H1 (cell line): ENCODE results near the gene CYTH1. TPM values are rescaled to one million over a fixed set of nuclear protein-coding genes. Genes with fewer than 3 reads are reported as not detected.
"Not testable (repeated sequence)": the region's sequence is repeated elsewhere in the genome, so short reads cannot be mapped to it uniquely, and the experiment has no call there.

Experiments used
- CTCF ChIA-PET: fragments of 300-600 bp; sonication (Branson Sonifier 250); formaldehyde crosslinking; loops from one replicate; lab custom pipeline; 2021; ENCODE audit not compliant: partially characterized antibody; lab: Charles Lee
- POLR2A ChIA-PET: fragments of 300-600 bp; sonication (Branson Sonifier 250); formaldehyde crosslinking; loops from one replicate; lab custom pipeline; 2021; ENCODE audit warnings: inconsistent platforms; ENCODE audit not compliant: partially characterized antibody; lab: Charles Lee
- DNase-seq, 2 experiments: peaks; one replicate each; pipeline versions ENCODE4 v3.0.0 to v3.0.0-alpha.2; 2010 to 2022; ENCODE audit warnings: low spot score in 2 of 2, low read depth in 1 of 2, mixed read lengths in 1 of 2
- FAIRE-seq: peaks from 2 replicates; lab custom pipeline; 2011; peaks lifted over from hg19 to GRCh38; lab: Jason Lieb, UNC
- H2AFZ ChIP-seq: 2 replicates; pipeline ENCODE4 v1.8.1; 2012; ENCODE audit warnings: low read length, inconsistent platforms
- H2AK5ac ChIP-seq: 2 replicates; pipeline ENCODE4 v1.6.1; 2013; ENCODE audit warnings: low read depth, low read length
- H2BK120ac ChIP-seq: replicated peaks from 2 replicates; pipeline ENCODE3; 2013; ENCODE audit warnings: low read depth, low read length, inconsistent platforms
- H2BK12ac ChIP-seq: 2 replicates; pipeline ENCODE4 v1.6.1; 2013; ENCODE audit warnings: low read depth, low read length
- H2BK15ac ChIP-seq: 2 replicates; pipeline ENCODE4 v1.6.1; 2013; ENCODE audit warnings: low read length
- H2BK20ac ChIP-seq: 2 replicates; pipeline ENCODE4 v1.6.1; 2013; ENCODE audit warnings: low read length
- H2BK5ac ChIP-seq: 2 replicates; pipeline ENCODE4 v1.6.1; 2013; ENCODE audit warnings: low read depth, low read length
- H3K14ac ChIP-seq: 2 replicates; pipeline ENCODE4 v1.6.1; 2013; ENCODE audit warnings: inconsistent platforms; ENCODE audit not compliant: insufficient read length
- H3K18ac ChIP-seq: 2 replicates; pipeline ENCODE4 v1.6.1; 2013; ENCODE audit warnings: low read length; ENCODE audit errors: extremely low read depth
- H3K23ac ChIP-seq: 2 replicates; pipeline ENCODE4 v1.6.1; 2013; ENCODE audit warnings: inconsistent platforms; ENCODE audit not compliant: insufficient read length
- H3K23me2 ChIP-seq: 2 replicates; pipeline ENCODE4 v1.6.1; 2013; ENCODE audit warnings: low read depth, low read length
- H3K27ac ChIP-seq: 2 replicates; pipeline ENCODE4 v1.6.1; 2011; ENCODE audit warnings: low read depth, low read length, inconsistent platforms
- H3K27me3 ChIP-seq, 4 experiments: replicated peaks in 1 of 4; 1 replicate in 1 of 4; 2 replicates in 3 of 4; pipeline versions ENCODE4 v1.6.1 to v1.8.1; 2011 to 2013; ENCODE audit warnings: low read length in 3 of 4, mild to moderate bottlenecking in 3 of 4, inconsistent platforms in 2 of 4, mixed read lengths in 2 of 4, moderate library complexity in 1 of 4; ENCODE audit not compliant: control insufficient read depth in 3 of 4, insufficient read depth in 3 of 4; ENCODE audit errors: extremely low read depth in 1 of 4
- H3K36me3 ChIP-seq, 4 experiments: 2 replicates each; pipeline versions ENCODE4 v1.6.1 to v1.8.1; 2011 to 2013; ENCODE audit warnings: mild to moderate bottlenecking in 4 of 4, low read length in 3 of 4, moderate library complexity in 2 of 4, control low read depth in 1 of 4, inconsistent platforms in 1 of 4; ENCODE audit not compliant: insufficient read depth in 4 of 4, control insufficient read depth in 2 of 4
- H3K4ac ChIP-seq: replicated peaks from 2 replicates; pipeline ENCODE3; 2013; ENCODE audit warnings: low read length, low read depth, mixed read lengths, inconsistent platforms; ENCODE audit not compliant: insufficient read length
- H3K4me1 ChIP-seq, 4 experiments: replicated peaks in 1 of 4; 1 replicate in 1 of 4; 2 replicates in 3 of 4; pipeline versions ENCODE4 v1.6.1 to v1.8.1; 2011 to 2013; ENCODE audit warnings: low read length in 3 of 4, inconsistent platforms in 2 of 4, mixed read lengths in 1 of 4; ENCODE audit not compliant: insufficient read depth in 4 of 4, control insufficient read depth in 3 of 4
- H3K4me2 ChIP-seq, 2 experiments: 2 replicates each; pipeline versions ENCODE4 v1.6.1 to v1.8.1; 2011 to 2013; ENCODE audit warnings: low read depth in 2 of 2, low read length in 2 of 2, control low read depth in 1 of 2, inconsistent platforms in 1 of 2, mild to moderate bottlenecking in 1 of 2; ENCODE audit not compliant: insufficient read depth in 1 of 2
- H3K4me3 ChIP-seq, 4 experiments: fragments of 200-600, 300-600 bp in 1 of 4; sonication (generic), shearing (Covaris generic), sonication (Bioruptor Twin) in 1 of 4; 2 replicates each; pipeline versions ENCODE4 v1.5.1 to v1.8.1; 2011 to 2016; ENCODE audit warnings: low read length in 4 of 4, low read depth in 3 of 4, control low read depth in 2 of 4, inconsistent platforms in 2 of 4, mild to moderate bottlenecking in 2 of 4, mixed read lengths in 1 of 4, moderate library complexity in 1 of 4; ENCODE audit not compliant: insufficient read depth in 2 of 4; ENCODE audit errors: extremely low read depth in 1 of 4
- H3K56ac ChIP-seq: replicated peaks from 2 replicates; pipeline ENCODE3; 2013; ENCODE audit warnings: low read depth, mild to moderate bottlenecking, mixed read lengths, low read length, inconsistent platforms; ENCODE audit not compliant: insufficient read length
- H3K79me1 ChIP-seq: 2 replicates; pipeline ENCODE4 v1.6.1; 2013; ENCODE audit warnings: low read depth, low read length, control low read depth
- H3K79me2 ChIP-seq, 2 experiments: 2 replicates each; pipeline versions ENCODE4 v1.6.1 to v1.8.1; 2012 to 2013; ENCODE audit warnings: low read length in 2 of 2, mild to moderate bottlenecking in 2 of 2, inconsistent platforms in 1 of 2; ENCODE audit not compliant: insufficient read depth in 2 of 2, control insufficient read depth in 1 of 2
- H3K9ac ChIP-seq, 4 experiments: replicated peaks in 1 of 4; 1 replicate in 1 of 4; 2 replicates in 3 of 4; pipeline versions ENCODE4 v1.6.1 to v1.8.1; 2011 to 2013; ENCODE audit warnings: low read depth in 3 of 4, low read length in 3 of 4, control low read depth in 2 of 4, mild to moderate bottlenecking in 2 of 4, moderate library complexity in 2 of 4, inconsistent platforms in 1 of 4; ENCODE audit errors: extremely low read depth in 1 of 4
- H3K9me3 ChIP-seq, 2 experiments: 2 replicates each; pipeline versions ENCODE4 v1.6.1 to v1.8.1; 2012 to 2013; ENCODE audit warnings: mild to moderate bottlenecking in 2 of 2, moderate library complexity in 2 of 2, control low read depth in 1 of 2, inconsistent platforms in 1 of 2, low read depth in 1 of 2, low read length in 1 of 2, mixed read lengths in 1 of 2; ENCODE audit not compliant: insufficient read depth in 2 of 2
- H4K20me1 ChIP-seq, 2 experiments: replicated peaks in 1 of 2; 2 replicates each; pipeline versions ENCODE3 to v1.8.1; 2011 to 2013; ENCODE audit warnings: inconsistent platforms in 2 of 2, low read length in 2 of 2, mild to moderate bottlenecking in 1 of 2; ENCODE audit not compliant: insufficient read depth in 2 of 2, control insufficient read depth in 1 of 2
- H4K5ac ChIP-seq: 2 replicates; pipeline ENCODE4 v1.6.1; 2013; ENCODE audit warnings: low read length, low read depth, mixed read lengths, inconsistent platforms; ENCODE audit not compliant: insufficient read length
- H4K8ac ChIP-seq: 2 replicates; pipeline ENCODE4 v1.8.0; 2013; ENCODE audit warnings: mild to moderate bottlenecking, moderate library complexity, low read length, inconsistent platforms; ENCODE audit not compliant: insufficient read depth; ENCODE audit errors: extremely low read depth
- H4K91ac ChIP-seq: replicated peaks from 2 replicates; pipeline ENCODE3; 2013; ENCODE audit warnings: low read length, mixed read lengths, inconsistent platforms; ENCODE audit not compliant: insufficient read length
- WGBS, 2 experiments: shearing (Covaris generic) in 1 of 2; methylation state at CpG; one replicate each; pipeline versions ENCODE4 v1.1.6 to v1.1.7; 2013 to 2015; ENCODE audit warnings: low lambda C conversion rate in 2 of 2, mixed read lengths in 2 of 2, inconsistent platforms in 1 of 2, low coverage in 1 of 2, missing lambda C conversion rate in 1 of 2; ENCODE audit not compliant: insufficient replicate concordance in 2 of 2, insufficient coverage in 1 of 2, insufficient read length in 1 of 2; ENCODE audit errors: extremely low coverage in 1 of 2, missing lambda C conversion rate in 1 of 2; 5-methylcytosine and 5-hydroxymethylcytosine counted together
- polyA plus RNA-seq, 7 experiments: library from polyadenylated mRNA; depleted of rRNA in 3 of 7; stranded (reverse) in 5 of 7; unstranded in 2 of 7; fragments of >200 nt in 5 of 7; fragments of 200-250 nt in 2 of 7; gene quantifications; 1 replicate in 5 of 7; 2 replicates in 1 of 7; 4 replicates in 1 of 7; pipeline versions ENCODE4 v1.2.1 to v1.2.3, GENCODE V29; 2011 to 2013; ENCODE audit warnings: missing spikeins in 2 of 7, mixed read lengths in 2 of 7
- total RNA-seq: library from RNA; stranded (reverse); fragmentation: NEBNext Ultra II Directional; extraction: Animal tissue kit (Norgen Biotek cat#: 25700); gene quantifications from 2 replicates; pipeline ENCODE4 v1.2.1, GENCODE V29; 2021

The CYTH1 gene
- total and polyA plus RNA-seq, 2 of the 8 experiments (the other 6 are each of a cell fraction or from before 2014, with no cell fraction given), result 12.8 to 14.8 TPM

- WGBS, 2 experiments, result 92% methylated on average over 5 of the region's 5 CpGs; no CpG with 5 or more reads in 1 of the 2 experiments
- H3K14ac ChIP-seq, H3K4me1 ChIP-seq, H2BK5ac ChIP-seq, H2BK12ac ChIP-seq, H3K27ac ChIP-seq, H4K20me1 ChIP-seq, H3K27me3 ChIP-seq, H2BK120ac ChIP-seq, H3K79me1 ChIP-seq, H3K18ac ChIP-seq, H3K79me2 ChIP-seq, H3K56ac ChIP-seq, H2BK15ac ChIP-seq, POLR2A ChIA-PET, H4K91ac ChIP-seq, DNase-seq, H2AFZ ChIP-seq, H3K36me3 ChIP-seq, FAIRE-seq, H3K9me3 ChIP-seq, H2BK20ac ChIP-seq, H3K23me2 ChIP-seq, H4K8ac ChIP-seq, H3K4me2 ChIP-seq, H3K4me3 ChIP-seq, H2AK5ac ChIP-seq, H3K4ac ChIP-seq, H4K5ac ChIP-seq, H3K9ac ChIP-seq, H3K23ac ChIP-seq: not testable (repeated sequence)
- CTCF ChIA-PET, result interaction anchor here (0.6 to 1.2 kb wide), 2 partner anchors 28 to 613 kb away, joined by 3 read pairs; no protein-coding TSS in a partner anchor
Measured at GRCh38 chr17:78751000-78751399, 31.1 kb downstream of the CYTH1 start.
